NCI-H2107 treated with DMSO at 0.1 percent for 48 hours (cell line): ENCODE measurements around the gene MGAT4A.
A peak's percentile ranks its signal among the peaks of the same experiment; 100 is the strongest.
"Not testable (repeated sequence)": the region's sequence is repeated elsewhere in the genome, so short reads cannot be mapped to it uniquely, and the experiment has no call there.

Experiments
- DNase-seq: peaks from one replicate; lab custom pipeline; 2025; ENCODE audit not compliant: unreplicated experiment; lab: John Stamatoyannopoulos, UW

MGAT4A gene

DNA sequence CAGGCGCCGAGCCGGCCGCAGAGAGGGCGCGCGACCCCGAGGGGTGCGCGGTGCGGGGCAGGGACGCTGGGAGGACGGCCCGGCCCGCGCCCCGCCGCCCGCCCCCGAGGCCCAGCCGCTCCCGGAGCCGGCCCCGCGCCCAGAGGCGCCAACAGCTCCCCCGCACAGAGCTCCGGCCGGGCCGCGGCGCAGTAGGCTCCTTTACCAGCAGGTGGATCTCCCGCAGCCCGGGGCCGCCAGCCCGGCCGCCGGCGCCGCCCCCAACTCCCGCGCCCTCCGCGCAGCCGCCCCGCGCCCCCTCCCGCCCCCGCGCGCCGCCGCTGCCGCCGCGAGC, 258 bp downstream of the MGAT4A start:
- DNase-seq = no peak

DNA sequence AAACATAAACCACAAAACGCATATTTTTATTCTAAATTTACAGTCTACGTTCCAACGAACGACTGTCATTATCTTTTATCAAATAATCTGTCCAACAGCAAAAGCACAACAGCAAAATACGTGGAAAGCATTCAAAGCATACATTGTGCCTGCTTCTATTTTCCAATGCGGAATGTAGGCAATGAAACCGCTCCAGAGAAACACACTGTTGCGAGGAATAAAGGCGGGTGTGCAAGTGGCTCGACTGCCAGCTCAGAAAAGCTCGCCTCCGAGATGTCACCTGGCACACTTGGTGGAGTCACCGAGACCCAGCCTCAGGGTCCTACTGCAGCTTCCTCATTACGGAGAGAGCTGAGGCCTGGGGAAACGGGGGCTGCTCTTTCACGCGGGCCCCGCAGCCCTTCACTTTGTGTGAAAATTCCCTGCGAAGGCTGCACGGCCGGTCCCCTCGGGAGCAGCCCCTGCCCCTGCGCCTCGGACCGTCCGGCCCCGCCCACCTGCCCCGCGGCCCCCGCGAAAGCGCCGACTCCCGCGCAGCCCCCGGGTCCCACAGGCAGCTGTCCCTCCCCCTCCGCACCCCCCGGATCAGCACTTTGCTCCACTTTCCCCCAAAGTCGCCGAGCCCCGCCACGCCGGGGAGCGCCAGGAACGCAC, 752 bp downstream of the MGAT4A start:
- peak; percentile 57 for DNase-seq

GRCh38 chr2:98729652-98730051, 1.3 kb downstream of the MGAT4A start:
- no peak for DNase-seq

- not testable (repeated sequence) for DNase-seq
These were observed 2.7 kb downstream of the MGAT4A start for GRCh38 chr2:98728088-98728718.

GRCh38 chr2:98727369-98728087, 3.4 kb downstream of the MGAT4A start:
- DNase-seq = peak; percentile 14

- no peak for DNase-seq
These were observed 4.1 kb downstream of the MGAT4A start for GRCh38 chr2:98726735-98727368.

GRCh38 chr2:98726205-98726604, 4.7 kb downstream of the MGAT4A start:
- DNase-seq = peak; percentile 38

GRCh38 chr2:98720286-98720685, 10.6 kb downstream of the MGAT4A start:
- DNase-seq = no peak

GRCh38 chr2:98717621-98718020, 13.3 kb downstream of the MGAT4A start:
- no peak for DNase-seq

GRCh38 chr2:98716786-98717185, 14.1 kb downstream of the MGAT4A start:
- no peak for DNase-seq

- DNase-seq = no peak
These were observed 15.0 kb downstream of the MGAT4A start for GRCh38 chr2:98715812-98716451.

GRCh38 chr2:98713332-98714015, 17.5 kb downstream of the MGAT4A start:
- no peak for DNase-seq

DNA sequence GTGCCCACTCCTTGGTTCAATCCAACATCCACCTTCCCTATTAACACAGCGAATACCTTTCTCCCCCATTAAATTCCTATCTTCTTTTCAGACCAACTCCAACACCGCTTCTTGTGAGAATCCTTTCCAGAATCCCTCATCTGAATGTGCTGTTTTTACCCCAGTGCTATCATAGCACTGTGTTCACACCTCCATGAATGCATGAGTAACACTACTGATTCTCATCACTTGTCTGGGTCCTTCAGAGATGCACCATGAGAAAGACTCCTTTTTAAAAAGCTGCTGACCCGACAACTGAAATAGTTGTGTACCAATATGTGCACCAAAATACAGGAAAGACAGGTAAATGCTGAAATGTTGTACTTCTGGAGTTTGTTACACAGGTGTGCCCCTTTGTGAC, 18.8 kb downstream of the MGAT4A start:
- no peak for DNase-seq

DNA sequence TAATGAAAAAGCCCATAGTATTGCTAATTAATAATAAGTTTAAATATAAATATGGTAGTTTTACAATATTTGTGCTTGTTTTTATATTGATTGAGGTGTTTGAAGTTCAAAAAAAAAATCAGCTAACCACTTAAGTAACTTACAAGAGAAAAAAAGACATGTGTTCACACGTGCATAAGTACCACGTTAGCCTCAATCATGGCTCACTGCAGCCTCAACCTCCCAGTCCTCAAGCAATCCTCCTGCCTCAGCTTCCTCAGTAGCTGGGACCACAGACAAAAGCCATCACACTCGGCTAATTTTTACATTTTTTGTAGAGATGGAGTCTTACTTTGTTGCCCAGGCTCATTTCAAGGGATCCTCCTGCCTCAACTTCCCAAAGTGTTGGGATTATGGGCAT, 19.4 kb downstream of the MGAT4A start:
- DNase-seq = no peak

DNA sequence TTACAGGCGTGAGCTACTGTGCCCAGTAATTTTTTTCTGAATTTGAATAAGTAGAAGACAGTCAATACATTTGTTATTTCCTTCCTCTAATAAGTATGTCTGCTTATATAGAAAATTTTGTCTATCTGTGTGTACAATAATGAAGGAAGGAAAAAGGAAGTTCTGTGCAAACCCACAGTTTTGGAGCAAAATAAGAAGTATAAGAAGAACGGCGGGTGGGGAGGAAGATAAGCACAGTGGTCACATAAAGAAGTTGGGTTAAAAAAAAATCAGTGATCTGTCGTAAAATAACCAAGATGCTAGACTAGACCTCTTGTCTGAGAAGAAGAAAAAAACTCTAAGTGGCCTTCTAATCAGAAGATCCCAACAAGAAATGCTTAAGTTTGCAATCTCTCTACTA, 20.2 kb downstream of the MGAT4A start:
- no peak for DNase-seq

GRCh38 chr2:98709535-98709934, 21.4 kb downstream of the MGAT4A start:
- no peak for DNase-seq

GRCh38 chr2:98708396-98709186, 22.3 kb downstream of the MGAT4A start:
- DNase-seq = no peak

DNA sequence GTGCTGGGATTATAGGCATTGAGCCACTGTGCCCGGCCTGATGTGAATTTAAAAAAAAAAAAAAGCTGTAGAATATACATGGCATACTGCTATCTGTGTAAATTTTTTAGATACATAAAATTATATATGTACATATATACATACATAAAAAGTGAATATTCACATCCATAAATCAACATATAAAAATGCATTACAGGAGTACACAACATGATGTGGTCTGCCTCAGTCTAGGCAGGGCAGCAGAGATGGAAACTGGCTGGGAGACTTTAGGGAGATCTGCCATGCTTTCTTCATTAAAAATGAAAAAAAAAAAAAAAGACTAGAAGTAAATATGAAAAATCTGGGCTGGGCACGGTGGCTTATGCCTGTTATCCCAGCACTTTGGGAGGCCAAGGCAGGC, 24.3 kb downstream of the MGAT4A start:
- DNase-seq = no peak

DNA sequence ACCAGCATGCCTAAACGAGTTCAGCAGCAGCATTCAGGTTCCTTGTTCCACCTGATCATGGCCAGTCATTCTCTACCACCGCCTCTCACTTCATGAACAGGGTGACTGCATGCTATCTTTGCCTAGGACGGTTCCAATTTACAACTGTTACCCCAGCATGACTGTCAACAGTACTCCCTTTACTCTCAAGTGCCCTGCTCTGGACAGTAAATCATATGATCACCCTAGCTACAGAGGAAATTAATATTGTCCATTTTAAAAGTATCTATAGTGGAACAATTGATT, 25.7 kb downstream of the MGAT4A start:
- DNase-seq = no peak
